K562 (cell line): ENCODE results near the gene TLE3. TPM values are rescaled to one million over a fixed set of nuclear protein-coding genes. Genes with fewer than 3 reads are reported as not detected.

Source experiments
- ATAC-seq: fragments of 200-7000 bp; cut with Tn5 transposase; 3 replicates; pipeline ENCODE4 v1.9.1; 2020; ENCODE audit warnings: moderate library complexity
- BruUV-seq: library from RNA; stranded (reverse); fragments of 400-500 nt; replicated peaks from 2 replicates; lab custom pipeline; 2021; lab: Mats Ljungman, UMichigan
- CTCF ChIA-PET: fragments of 300-600 bp; formaldehyde crosslinking; extraction: SDS; loops from one replicate; lab custom pipeline; 2021; ENCODE audit warnings: low intra/inter-chr PET ratio; lab: Yijun Ruan, JAX
- POLR2A ChIA-PET: fragments of 300-600, 350-650 bp; sonication (Branson Sonifier 250); formaldehyde crosslinking; extraction: SDS; loops from one replicate; lab custom pipeline; 2021; ENCODE audit warnings: antibody characterized with exemption, inconsistent platforms; lab: Yijun Ruan, JAX
- DNase-seq, 4 experiments: peaks; one replicate each; pipeline versions ENCODE4 v3.0.0 to v3.0.0-alpha.2; 2011 to 2018; ENCODE audit warnings: low spot score in 3 of 4, mixed read lengths in 3 of 4; ENCODE audit errors: extremely low read depth in 1 of 4
- FAIRE-seq: peaks from 2 replicates; lab custom pipeline; 2011; peaks lifted over from hg19 to GRCh38; lab: Jason Lieb, UNC
- H2AFZ ChIP-seq: 2 replicates; pipeline ENCODE4 v1.6.0; 2011; ENCODE audit warnings: low read depth, low read length, control low read depth, inconsistent platforms
- H3K27ac ChIP-seq: fragments of 200-600 bp; 3 replicates; pipeline ENCODE4 v1.8.0; 2011; ENCODE audit warnings: low read depth, mild to moderate bottlenecking, control low read depth, inconsistent platforms, low read length, moderate library complexity, mixed read lengths; ENCODE audit errors: extremely low read depth
- H3K27me3 ChIP-seq, 2 experiments: fragments of 300-600 bp in 1 of 2; 2 replicates in 1 of 2; 3 replicates in 1 of 2; pipeline versions ENCODE4 v1.6.0 to v1.8.0; 2011; ENCODE audit warnings: inconsistent platforms in 2 of 2, low read length in 2 of 2, mild to moderate bottlenecking in 1 of 2, mixed read lengths in 1 of 2, moderate library complexity in 1 of 2; ENCODE audit not compliant: control insufficient read depth in 2 of 2, insufficient read depth in 2 of 2
- H3K36me3 ChIP-seq: fragments of 300-600 bp; 3 replicates; pipeline ENCODE4 v1.8.0; 2011; ENCODE audit warnings: mild to moderate bottlenecking, low read length, inconsistent platforms; ENCODE audit not compliant: control insufficient read depth, insufficient read depth
- H3K4me1 ChIP-seq, 2 experiments: fragments of 200-600 bp in 1 of 2; replicated peaks in 1 of 2; 2 replicates in 1 of 2; 3 replicates in 1 of 2; pipeline versions ENCODE4 v1.5.1 to v1.8.0; 2011; ENCODE audit warnings: inconsistent platforms in 2 of 2, low read length in 2 of 2, mild to moderate bottlenecking in 1 of 2, mixed read lengths in 1 of 2, moderate library complexity in 1 of 2; ENCODE audit not compliant: control insufficient read depth in 2 of 2, insufficient read depth in 2 of 2
- H3K4me2 ChIP-seq: 2 replicates; pipeline ENCODE4 v1.6.1; 2011; ENCODE audit warnings: low read length, control low read depth, inconsistent platforms, mixed read lengths; ENCODE audit not compliant: insufficient read depth
- H3K4me3 ChIP-seq: fragments of 200-600 bp; sonication (generic), shearing (Covaris generic); 2 replicates; pipeline ENCODE4 v1.5.1; 2016; ENCODE audit warnings: control low read depth, inconsistent platforms
- H3K79me2 ChIP-seq: fragments of 200-600 bp; 3 replicates; pipeline ENCODE4 v1.8.0; 2011; ENCODE audit warnings: low read length, inconsistent platforms; ENCODE audit not compliant: control insufficient read depth, insufficient read depth
- H3K9ac ChIP-seq, 2 experiments: 2 replicates each; pipeline versions ENCODE4 v1.6.0 to v1.6.1; 2011; ENCODE audit warnings: low read depth in 2 of 2, low read length in 2 of 2, control low read depth in 1 of 2, inconsistent platforms in 1 of 2, mild to moderate bottlenecking in 1 of 2, mixed read lengths in 1 of 2; ENCODE audit not compliant: insufficient read depth in 1 of 2
- H3K9me1 ChIP-seq: one replicate; pipeline ENCODE4 v1.6.0; 2011; ENCODE audit warnings: inconsistent platforms, mild to moderate bottlenecking, low read length, moderate library complexity; ENCODE audit not compliant: control insufficient read depth, insufficient read depth
- H3K9me3 ChIP-seq: replicated peaks from 2 replicates; pipeline ENCODE4 v1.5.1; 2011; ENCODE audit warnings: low read depth, low read length, inconsistent platforms; ENCODE audit not compliant: control insufficient read depth, insufficient read depth
- H4K20me1 ChIP-seq: replicated peaks from 2 replicates; pipeline ENCODE4 v1.6.1; 2011; ENCODE audit warnings: low read length, inconsistent platforms, mixed read lengths; ENCODE audit not compliant: control insufficient read depth, insufficient read depth
- DNMT1 ChIP-seq: fragments of 450-650 bp; IDR thresholded peaks from 2 replicates; pipeline ENCODE4 v1.6.1; 2016; ENCODE audit warnings: antibody characterized with exemption, mild to moderate bottlenecking
- EWSR1 ChIP-seq: fragments of 450-650 bp; IDR thresholded peaks from 2 replicates; pipeline ENCODE4 v1.6.1; 2018; ENCODE audit warnings: borderline replicate concordance, mild to moderate bottlenecking, low read depth, moderate library complexity; ENCODE audit not compliant: partially characterized antibody
- KDM5B ChIP-seq: fragments of 200-600 bp; sonication (generic); IDR thresholded peaks from 2 replicates; pipeline ENCODE4 v1.6.1; 2012; ENCODE audit warnings: low read depth, mild to moderate bottlenecking, moderate library complexity, low read length, control low read depth, inconsistent platforms; ENCODE audit not compliant: insufficient replicate concordance
- SETDB1 ChIP-seq: IDR thresholded peaks from one replicate; pipeline ENCODE4 v1.6.1; 2012; ENCODE audit warnings: low read length, control low read depth, inconsistent platforms
- SIN3B ChIP-seq: fragments of 450-650 bp; IDR thresholded peaks from 2 replicates; pipeline ENCODE4 v1.6.1; 2017; ENCODE audit warnings: low read depth, mild to moderate bottlenecking, moderate library complexity
- SIRT6 ChIP-seq: IDR thresholded peaks from one replicate; pipeline ENCODE4 v1.6.1; 2012; ENCODE audit warnings: low read depth, mild to moderate bottlenecking, control low read depth, inconsistent platforms, low read length, moderate library complexity
- SREBF1 ChIP-seq: fragments of 150-350 bp; IDR thresholded peaks from 2 replicates; pipeline ENCODE4 v1.6.1; 2014; ENCODE audit warnings: antibody characterized with exemption, low read depth, low read length, borderline replicate concordance
- SREBF2 ChIP-seq: sonication (generic); formaldehyde crosslinking; IDR thresholded peaks from 2 replicates; pipeline ENCODE4 v1.4.0; 2020; ENCODE audit warnings: mild to moderate bottlenecking, missing genetic modification reagents
- TEAD4 ChIP-seq, 2 experiments: sonication (generic) in 1 of 2; formaldehyde crosslinking in 1 of 2; IDR thresholded peaks; 2 replicates each; pipeline versions ENCODE4 v1.6.1 to v1.8.0; 2012 to 2022; ENCODE audit warnings: borderline replicate concordance in 1 of 2, inconsistent platforms in 1 of 2, low read length in 1 of 2, mild to moderate bottlenecking in 1 of 2, missing genetic modification reagents in 1 of 2
- TRIM25 ChIP-seq: fragments of 450-650 bp; IDR thresholded peaks from 2 replicates; pipeline ENCODE4 v1.7.0; 2016; ENCODE audit warnings: borderline replicate concordance
- XRCC3 ChIP-seq: fragments of 450-650 bp; IDR thresholded peaks from 2 replicates; pipeline ENCODE4 v1.6.1; 2017; ENCODE audit warnings: mild to moderate bottlenecking, moderate library complexity
- ZC3H11A ChIP-seq: IDR thresholded peaks from 2 replicates; pipeline ENCODE4 v1.6.1; 2012; ENCODE audit warnings: low read depth, low read length, improper control_type of control experiment
- ZNF41 ChIP-seq: fragments of 250-450 bp; sonication (Bioruptor Pico); conservative IDR thresholded peaks from 2 replicates; pipeline ENCODE4 v1.4.0; 2020; ENCODE audit warnings: mild to moderate bottlenecking
- ZNF766 ChIP-seq: fragments of 200-800 bp; sonication (Bioruptor generic); conservative IDR thresholded peaks from 2 replicates; pipeline ENCODE4 v1.6.1; 2016; ENCODE audit warnings: missing genetic modification characterization, missing compliant biosample characterization
- WGBS: fragments of 100-300 bp; shearing (Covaris generic); methylation state at CpG from one replicate; pipeline ENCODE4 v1.1.6; 2016; ENCODE audit warnings: low coverage, mixed read lengths; ENCODE audit not compliant: insufficient coverage; ENCODE audit errors: missing lambda C conversion rate; 5-methylcytosine and 5-hydroxymethylcytosine counted together
- in situ Hi-C: fragments of 300-500 bp; cut with MboI; formaldehyde crosslinking; loops from 4 replicates; pipeline ENCODE4 v1.15.0; 2018; ENCODE audit warnings: inconsistent platforms, mixed read lengths
- intact Hi-C: fragments of 100-400 bp; cut with micrococcal nuclease; formaldehyde crosslinking; loops from 2 replicates; pipeline ENCODE4 v1.14.2; 2022
- polyA plus RNA-seq, 8 experiments: library from polyadenylated mRNA; depleted of rRNA in 4 of 8; stranded (reverse) in 5 of 8; unstranded in 3 of 8; fragments of >200 nt; fragmentation: Nextera tagmentation in 2 of 8; fragmentation: Illumina TruSeq in 1 of 8; extraction: Ambion mirVana in 2 of 8; extraction: Trizol in 1 of 8; gene quantifications; 2 replicates each; pipeline versions ENCODE4 v1.2.1 to v1.2.3, GENCODE V29; 2011 to 2014; ENCODE audit warnings: inconsistent platforms in 1 of 8, missing spikeins in 1 of 8
- total RNA-seq, 7 experiments: library from RNA; depleted of rRNA in 6 of 7; stranded (reverse); fragments of >200 nt in 6 of 7; fragmentation: Illumina TruSeq in 2 of 7; extraction: Trizol in 2 of 7; gene quantifications; 2 replicates each; pipeline versions ENCODE4 v1.2.1 to v1.2.3, GENCODE V29; 2011 to 2021; ENCODE audit warnings: low replicate concordance in 1 of 7
- TF ChIP-seq, protein P1 (sequence below): sonication (generic); formaldehyde crosslinking; IDR thresholded peaks from 2 replicates; pipeline ENCODE4 v1.8.0; 2022; ENCODE audit warnings: mild to moderate bottlenecking, missing genetic modification reagents
- TF ChIP-seq, protein P2 (sequence below), 2 experiments: IDR thresholded peaks; 2 replicates each; pipeline ENCODE4 v1.6.1; 2011; ENCODE audit warnings: borderline replicate concordance in 1 of 2, control low read depth in 1 of 2, low read depth in 1 of 2, low read length in 1 of 2, mild to moderate bottlenecking in 1 of 2, mixed read lengths in 1 of 2, moderate library complexity in 1 of 2; ENCODE audit not compliant: insufficient read depth in 1 of 2, insufficient read length in 1 of 2, poor library complexity in 1 of 2, severe bottlenecking in 1 of 2; ENCODE audit errors: extremely low read depth in 1 of 2

The TLE3 gene
- total and polyA plus RNA-seq, 9 of the 15 experiments (the other 6 are each of a cell fraction or from before 2014, with no cell fraction given): 1.5 to 84.2 (median 14.1) TPM

DNA sequence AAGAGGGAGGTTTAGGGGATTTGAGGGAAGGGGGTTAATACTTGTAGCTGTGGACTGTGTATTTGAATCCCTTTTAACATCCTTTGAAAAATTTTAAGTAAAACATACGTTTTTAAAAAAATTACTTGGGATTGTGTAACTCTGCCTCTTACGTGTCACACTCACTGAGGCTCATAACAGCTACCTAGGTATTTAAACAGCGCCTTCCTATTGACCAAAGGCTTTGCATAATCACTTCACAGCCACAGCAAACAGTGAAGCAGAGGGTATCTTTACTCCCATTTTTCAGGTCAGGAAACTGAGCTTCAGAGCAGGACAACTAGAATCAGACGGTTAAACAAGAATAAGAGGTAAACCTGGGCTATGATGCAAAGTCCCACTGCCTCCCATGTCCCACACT lies 95.9 kb downstream of the TLE3 start (continued):
- no peak for TF ChIP-seq EWSR1

DNA sequence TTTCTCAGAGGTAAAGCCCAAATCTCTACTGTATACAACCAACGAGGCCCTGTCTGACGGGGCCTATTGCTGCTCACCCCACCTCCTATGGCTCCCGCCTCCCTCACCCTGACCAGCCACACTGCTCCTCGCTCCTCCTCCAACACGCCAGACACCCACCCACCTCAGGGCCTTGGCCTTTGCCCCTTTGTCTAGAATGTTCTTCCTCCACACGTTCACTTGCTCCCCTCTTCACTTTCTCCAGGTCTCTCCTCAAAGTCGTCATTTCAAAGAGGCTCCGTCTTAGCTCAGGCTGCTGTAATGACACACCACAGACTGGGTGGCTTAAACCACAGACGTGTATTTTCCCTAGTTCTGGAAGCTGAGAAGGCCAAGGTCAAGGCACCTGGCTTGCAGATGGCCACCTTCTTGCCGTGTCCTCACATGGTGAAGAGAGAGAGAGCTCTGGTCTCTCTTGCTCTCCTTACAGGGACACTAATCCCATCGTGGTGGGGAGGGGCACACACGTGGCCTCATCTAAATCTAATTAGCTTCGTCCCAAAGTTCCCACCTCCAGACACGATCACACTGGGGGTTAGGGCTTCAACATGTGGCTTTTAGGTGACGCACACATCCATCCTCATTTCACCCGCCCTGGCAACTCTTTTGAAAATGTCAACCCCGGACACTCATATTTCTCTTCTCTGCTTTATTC lies 98.2 kb downstream of the TLE3 start:
- Histone ChIP-seq H3K36me3 (no peaks in the 10 kb centered on the region), H3K4me2 (no peak overlapping the region), H3K4me1 (no peaks in the 10 kb centered on the region; a peak in 1 of 5 replicates), H3K27ac (no peak overlapping the region), H3K9me3 (no peaks in the 10 kb centered on the region), H3K9me1 (no peaks in the 10 kb centered on the region), H3K4me3 (no peak overlapping the region), H2AFZ (no peak overlapping the region), H4K20me1 (no peaks in the 10 kb centered on the region; the same call in 1 of the 2 replicates), H3K79me2 (no peaks in the 10 kb centered on the region), H3K27me3 (peaks cover 15 to 38% of the 10 kb centered on the region in 2 experiments; a peak in 4 of 5 replicates), H3K9ac (no peak overlapping the region)
- no peak for DNase-seq
- in situ Hi-C loops (no loop called here), intact Hi-C loops (no loop called here)
- under 1% methylated on average over 15 of the region's 17 CpGs for WGBS
- BruUV-seq: no TSS peak
- FAIRE-seq: no peak
- ATAC-seq: no peak
- CTCF ChIA-PET: no interaction called here
- POLR2A ChIA-PET: interaction anchor here (0.7 kb wide), 1 partner anchor 325 kb away, joined by 4 read pairs; no protein-coding TSS in a partner anchor
- no peak for TF ChIP-seq SETDB1
- no peak for TF ChIP-seq DNMT1
- no peak for TF ChIP-seq SREBF1
- TF ChIP-seq TRIM25: no peak
- TF ChIP-seq XRCC3: no peak
- TF ChIP-seq, protein P1, sequence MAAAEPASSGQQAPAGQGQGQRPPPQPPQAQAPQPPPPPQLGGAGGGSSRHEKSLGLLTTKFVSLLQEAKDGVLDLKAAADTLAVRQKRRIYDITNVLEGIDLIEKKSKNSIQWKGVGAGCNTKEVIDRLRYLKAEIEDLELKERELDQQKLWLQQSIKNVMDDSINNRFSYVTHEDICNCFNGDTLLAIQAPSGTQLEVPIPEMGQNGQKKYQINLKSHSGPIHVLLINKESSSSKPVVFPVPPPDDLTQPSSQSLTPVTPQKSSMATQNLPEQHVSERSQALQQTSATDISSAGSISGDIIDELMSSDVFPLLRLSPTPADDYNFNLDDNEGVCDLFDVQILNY (CRISPR knock-in tag): no peak
- TF ChIP-seq TEAD4 (IDR thresholded peaks at IDR 0.05; ENCODE audit: low read length): no peak
- no peak for TF ChIP-seq TEAD4 (CRISPR knock-in tag; IDR thresholded peaks at IDR 0.05; ENCODE audit: borderline replicate concordance)
- no peak for TF ChIP-seq ZNF41 (CRISPR knock-in tag)
- TF ChIP-seq SREBF2 (CRISPR knock-in tag): no peak
- no peak for TF ChIP-seq SIN3B
- TF ChIP-seq, protein P2, sequence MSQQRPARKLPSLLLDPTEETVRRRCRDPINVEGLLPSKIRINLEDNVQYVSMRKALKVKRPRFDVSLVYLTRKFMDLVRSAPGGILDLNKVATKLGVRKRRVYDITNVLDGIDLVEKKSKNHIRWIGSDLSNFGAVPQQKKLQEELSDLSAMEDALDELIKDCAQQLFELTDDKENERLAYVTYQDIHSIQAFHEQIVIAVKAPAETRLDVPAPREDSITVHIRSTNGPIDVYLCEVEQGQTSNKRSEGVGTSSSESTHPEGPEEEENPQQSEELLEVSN (IDR thresholded peaks at IDR 0.05; ENCODE audit: borderline replicate concordance in 1 of 2, extremely low read depth in 1 of 2, insufficient read depth in 1 of 2, insufficient read length in 1 of 2, low read depth in 1 of 2, low read length in 1 of 2, poor library complexity in 1 of 2, severe bottlenecking in 1 of 2): no peak
- TF ChIP-seq KDM5B: no peak
- TF ChIP-seq ZNF766 (CRISPR knock-in tag): no peak
- no peak for TF ChIP-seq ZC3H11A
- TF ChIP-seq SIRT6: no peak
